GM19455 (cell line): Measurements from ENCODE around the gene LIN28A.
A peak's percentile ranks its signal among the peaks of the same experiment; 100 is the strongest.

ENCODE experiments used
- ATAC-seq: cut with Tn5 transposase; IDR thresholded peaks from one replicate; pipeline ENCODE4 v1.9.1; 2021; ENCODE audit not compliant: unreplicated experiment

LIN28A gene

GRCh38 chr1:26387447-26387846 lies 23.2 kb upstream of the LIN28A start:
- ATAC-seq: no peak

- ATAC-seq: no peak
Measured at GRCh38 chr1:26388791-26389445, 21.7 kb upstream of the LIN28A start.

- ATAC-seq: no peak
Measured at GRCh38 chr1:26389604-26390247, 20.9 kb upstream of the LIN28A start.

GRCh38 chr1:26391450-26391849 lies 19.2 kb upstream of the LIN28A start:
- no peak for ATAC-seq

GRCh38 chr1:26395754-26396153 lies 14.9 kb upstream of the LIN28A start:
- ATAC-seq: no peak

GRCh38 chr1:26399034-26399433 lies 11.6 kb upstream of the LIN28A start:
- ATAC-seq: no peak

- no peak for ATAC-seq
Measured at GRCh38 chr1:26401891-26402290, 8.7 kb upstream of the LIN28A start.

- no peak for ATAC-seq
Measured at GRCh38 chr1:26403656-26404055, 7.0 kb upstream of the LIN28A start.

- no peak for ATAC-seq
Measured at GRCh38 chr1:26404641-26405040, 6.0 kb upstream of the LIN28A start.

- no peak for ATAC-seq
Measured at GRCh38 chr1:26405281-26405915, 5.2 kb upstream of the LIN28A start.

GRCh38 chr1:26408604-26409003 lies 2.0 kb upstream of the LIN28A start:
- no peak for ATAC-seq

GRCh38 chr1:26409191-26409807 lies 1.3 kb upstream of the LIN28A start:
- no peak for ATAC-seq

- no peak for ATAC-seq
Measured at GRCh38 chr1:26411624-26412074, 1.0 kb downstream of the LIN28A start.

GRCh38 chr1:26412180-26412840 lies 1.7 kb downstream of the LIN28A start:
- no peak for ATAC-seq

GRCh38 chr1:26413031-26413430 lies 2.4 kb downstream of the LIN28A start:
- ATAC-seq: no peak

GRCh38 chr1:26417111-26417759 lies 6.6 kb downstream of the LIN28A start:
- ATAC-seq: no peak

GRCh38 chr1:26418865-26419349 lies 8.3 kb downstream of the LIN28A start:
- no peak for ATAC-seq

- no peak for ATAC-seq
Measured at GRCh38 chr1:26419494-26419893, 8.9 kb downstream of the LIN28A start.

- no peak for ATAC-seq
Measured at GRCh38 chr1:26429721-26430120, 19.1 kb downstream of the LIN28A start.

GRCh38 chr1:26431979-26432695 lies 21.5 kb downstream of the LIN28A start, which contains the start of gene DHDDS:
TSS of gene DHDDS (plus strand) at chr1:26432321. CDS start at chr1:26432946, 625 bp downstream.
- ATAC-seq: peak; percentile 90
